GM06990 (cell line): ENCODE data around the gene ASMTL.

ENCODE experiments used
- DNase-seq: peaks from one replicate; pipeline ENCODE4 v3.0.0-alpha.2; 2011; ENCODE audit not compliant: insufficient read length; ENCODE audit errors: extremely low read depth
- H3K27me3 ChIP-seq: replicated peaks from 2 replicates; pipeline ENCODE4 v1.6.0; 2011; ENCODE audit warnings: low read length; ENCODE audit not compliant: control insufficient read depth, insufficient read depth
- H3K36me3 ChIP-seq: 2 replicates; pipeline ENCODE4 v1.5.1; 2011; ENCODE audit warnings: low read length; ENCODE audit not compliant: control insufficient read depth, insufficient read depth
- H3K4me3 ChIP-seq: replicated peaks from 2 replicates; pipeline ENCODE4 v1.5.1; 2011; ENCODE audit warnings: low read depth, mild to moderate bottlenecking, control low read depth, low read length
- TF ChIP-seq, protein P1 (sequence below): IDR thresholded peaks from 2 replicates; pipeline ENCODE4 v1.5.1; 2011; ENCODE audit warnings: low read length, control low read depth, mild to moderate bottlenecking, inconsistent platforms; ENCODE audit not compliant: insufficient read depth, poor library complexity, severe bottlenecking

The ASMTL gene

DNA sequence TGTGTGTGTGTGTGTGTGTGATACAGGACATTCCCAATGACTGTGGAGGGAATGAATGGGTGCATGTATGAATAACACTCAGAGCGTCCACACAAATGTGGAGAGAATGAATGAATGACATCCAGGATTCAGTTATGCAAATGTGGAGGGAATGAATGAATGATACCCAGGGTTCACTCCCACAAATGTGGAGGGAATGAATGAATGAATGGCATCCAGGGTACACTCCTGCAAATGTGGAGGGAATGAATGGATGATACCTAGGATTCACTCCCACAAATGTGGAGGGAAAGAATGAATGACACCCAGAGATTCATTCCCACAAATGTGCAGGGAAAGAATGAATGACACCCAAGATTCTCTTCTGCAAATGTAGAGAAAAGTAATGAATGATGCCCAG is 36.0 kb upstream of the ASMTL start:
- Histone ChIP-seq H3K4me3 (no peak overlapping the region), H3K27me3 (no peaks in the 10 kb centered on the region), H3K36me3 (peaks cover 17% of the 10 kb centered on the region)
- TF ChIP-seq, protein P1, sequence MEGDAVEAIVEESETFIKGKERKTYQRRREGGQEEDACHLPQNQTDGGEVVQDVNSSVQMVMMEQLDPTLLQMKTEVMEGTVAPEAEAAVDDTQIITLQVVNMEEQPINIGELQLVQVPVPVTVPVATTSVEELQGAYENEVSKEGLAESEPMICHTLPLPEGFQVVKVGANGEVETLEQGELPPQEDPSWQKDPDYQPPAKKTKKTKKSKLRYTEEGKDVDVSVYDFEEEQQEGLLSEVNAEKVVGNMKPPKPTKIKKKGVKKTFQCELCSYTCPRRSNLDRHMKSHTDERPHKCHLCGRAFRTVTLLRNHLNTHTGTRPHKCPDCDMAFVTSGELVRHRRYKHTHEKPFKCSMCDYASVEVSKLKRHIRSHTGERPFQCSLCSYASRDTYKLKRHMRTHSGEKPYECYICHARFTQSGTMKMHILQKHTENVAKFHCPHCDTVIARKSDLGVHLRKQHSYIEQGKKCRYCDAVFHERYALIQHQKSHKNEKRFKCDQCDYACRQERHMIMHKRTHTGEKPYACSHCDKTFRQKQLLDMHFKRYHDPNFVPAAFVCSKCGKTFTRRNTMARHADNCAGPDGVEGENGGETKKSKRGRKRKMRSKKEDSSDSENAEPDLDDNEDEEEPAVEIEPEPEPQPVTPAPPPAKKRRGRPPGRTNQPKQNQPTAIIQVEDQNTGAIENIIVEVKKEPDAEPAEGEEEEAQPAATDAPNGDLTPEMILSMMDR, result no peak
- no peak for DNase-seq

DNA sequence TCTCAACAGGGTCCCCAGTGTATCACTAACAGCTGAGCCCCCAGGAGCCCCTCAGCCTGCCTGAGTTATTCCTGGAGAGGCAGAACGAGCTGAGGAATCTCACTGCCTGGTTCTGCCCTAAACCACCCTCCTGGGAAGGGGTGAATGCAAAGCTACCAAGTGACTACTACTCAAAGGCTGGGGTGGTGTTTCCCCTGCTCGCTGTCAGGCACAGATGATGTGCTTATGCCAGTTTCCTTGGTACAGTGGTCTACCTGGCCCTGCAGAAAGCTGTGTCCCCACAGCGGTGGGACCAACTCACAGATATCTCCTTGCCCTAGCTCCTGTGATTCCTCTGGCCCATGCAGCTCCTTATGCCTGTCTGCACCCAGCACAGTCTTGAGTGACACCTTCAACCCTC is 35.4 kb upstream of the ASMTL start:
- Histone ChIP-seq H3K4me3 (no peak overlapping the region), H3K36me3 (peaks cover 17% of the 10 kb centered on the region), H3K27me3 (no peaks in the 10 kb centered on the region)
- TF ChIP-seq, protein P1, result no peak
- no peak for DNase-seq

- H3K36me3 ChIP-seq, result peaks cover 19% of the 10 kb centered on the region
- H3K27me3 ChIP-seq, result no peaks in the 10 kb centered on the region
- DNase-seq, result no peak
- H3K4me3 ChIP-seq, result no peak overlapping the region
- TF ChIP-seq, protein P1, result no peak
Measured at GRCh38 chrX:1487401-1487800, 34.7 kb upstream of the ASMTL start.

DNA sequence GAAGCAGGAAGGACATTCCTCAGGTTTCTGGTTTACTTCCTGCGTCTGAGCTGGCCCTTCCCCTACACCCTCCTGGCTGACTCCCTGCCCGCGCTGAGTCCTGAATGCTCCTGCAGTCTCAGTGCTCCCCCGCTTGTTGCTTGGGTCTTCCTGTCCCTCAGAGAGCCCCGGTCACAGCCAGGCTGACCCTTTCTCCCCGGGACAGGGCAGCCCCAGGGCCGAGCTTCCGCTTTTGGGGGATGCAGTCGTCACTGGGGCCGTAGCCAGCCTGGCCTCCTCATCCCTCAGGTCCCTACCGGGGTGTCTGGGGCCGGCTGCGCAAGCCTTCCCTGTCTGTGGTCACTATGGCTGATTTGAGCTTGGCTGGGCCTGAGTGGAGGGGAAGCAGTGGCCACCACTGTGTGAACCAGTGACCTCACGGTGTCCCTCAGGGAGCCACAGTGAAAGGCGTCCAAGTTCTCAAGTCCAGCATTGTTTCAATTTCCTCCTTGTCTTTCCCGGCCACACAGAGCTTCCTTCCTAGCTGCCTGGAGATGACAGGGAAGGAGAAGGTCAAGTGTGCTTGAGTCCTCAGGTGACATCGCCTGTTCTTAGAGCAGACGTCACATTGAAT is 34.1 kb upstream of the ASMTL start:
- Histone ChIP-seq H3K36me3 (peaks cover 19% of the 10 kb centered on the region), H3K27me3 (no peaks in the 10 kb centered on the region), H3K4me3 (no peak overlapping the region)
- TF ChIP-seq, protein P1, result no peak
- no peak for DNase-seq

GRCh38 chrX:1486177-1486576 is 33.5 kb upstream of the ASMTL start:
- H3K27me3 ChIP-seq, result no peaks in the 10 kb centered on the region
- TF ChIP-seq, protein P1, result no peak

GRCh38 chrX:1485033-1485432 is 32.3 kb upstream of the ASMTL start:
- no peak overlapping the region for H3K4me3 ChIP-seq
- TF ChIP-seq, protein P1, result no peak
- DNase-seq, result no peak
- peaks cover 18% of the 10 kb centered on the region for H3K36me3 ChIP-seq
- H3K27me3 ChIP-seq, result no peaks in the 10 kb centered on the region

More at GRCh38 chrX:1486177-1486576, 33.5 kb upstream of the ASMTL start:
- H3K36me3 ChIP-seq, result peaks cover 18% of the 10 kb centered on the region
- no peak overlapping the region for H3K4me3 ChIP-seq
- no peak for DNase-seq
